GM12891 (cell line): ENCODE results near the gene PTGFR.

Experiments
- POLR2A ChIP-seq: IDR thresholded peaks from 2 replicates; pipeline ENCODE4 v1.6.1; 2011; ENCODE audit warnings: low read depth, low read length, control low read depth
- POLR2AphosphoS5 ChIP-seq: IDR thresholded peaks from 2 replicates; pipeline ENCODE4 v1.6.1; 2011; ENCODE audit warnings: low read depth, low read length, control low read depth
- SPI1 ChIP-seq: IDR thresholded peaks from 2 replicates; pipeline ENCODE4 v1.6.1; 2011; ENCODE audit warnings: low read depth, low read length, control low read depth
- TAF1 ChIP-seq: IDR thresholded peaks from 2 replicates; pipeline ENCODE4 v1.6.1; 2011; ENCODE audit warnings: low read depth, low read length, control low read depth

DNA sequence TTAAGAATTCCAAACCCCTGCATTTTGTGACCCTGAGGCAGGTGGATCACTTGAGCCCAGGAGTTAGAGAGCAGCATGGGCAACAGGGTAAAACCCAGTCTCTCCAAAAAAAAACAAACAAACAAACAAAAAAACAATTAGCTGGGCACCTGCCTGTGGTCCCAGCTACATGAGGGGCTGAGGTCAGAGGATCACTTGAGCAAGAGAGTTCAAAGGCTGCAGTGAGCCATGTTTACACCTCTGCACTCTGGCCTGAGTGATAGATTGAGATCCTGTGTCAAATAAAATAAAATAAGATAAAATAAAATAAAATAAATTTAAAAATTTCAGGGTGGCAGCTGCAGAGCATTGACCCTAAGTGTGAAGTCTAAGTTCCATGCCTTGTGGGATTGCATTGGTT, 16.7 kb upstream of the PTGFR start:
- no peak for TF ChIP-seq POLR2A
- no peak for TF ChIP-seq POLR2AphosphoS5
- no peak for TF ChIP-seq TAF1
- no peak for TF ChIP-seq SPI1
